SK-N-SH (cell line): ENCODE data around the gene EGFLAM. TPM values are rescaled to one million over a fixed set of nuclear protein-coding genes. Genes with fewer than 3 reads are reported as not detected.

ENCODE experiments used
- CTCF ChIA-PET: fragments of 300-600, 350-600 bp; formaldehyde crosslinking; extraction: SDS; loops from one replicate; lab custom pipeline; 2021; lab: Yijun Ruan, JAX
- POLR2A ChIA-PET: fragments of 350-600 bp; sonication (Branson Sonifier 250); formaldehyde crosslinking; extraction: SDS; loops from one replicate; lab custom pipeline; 2020; ENCODE audit warnings: antibody characterized with exemption, inconsistent platforms; lab: Yijun Ruan, JAX
- DNase-seq: peaks from one replicate; pipeline ENCODE4 v3.0.0; 2012
- H2AFZ ChIP-seq: fragments of 200-600 bp; sonication (generic); 2 replicates; pipeline ENCODE4 v1.8.1; 2016; ENCODE audit warnings: antibody characterized with exemption, mild to moderate bottlenecking, low read depth
- H3F3A ChIP-seq: fragments of 200-600 bp; sonication (generic); replicated peaks from 2 replicates; pipeline ENCODE3; 2016; ENCODE audit warnings: antibody characterized with exemption, mild to moderate bottlenecking; ENCODE audit not compliant: insufficient read depth
- H3K27ac ChIP-seq, 2 experiments: fragments of 200-500 bp in 1 of 2; fragments of 200-600 bp in 1 of 2; sonication (Bioruptor generic) in 1 of 2; sonication (generic), shearing (Covaris generic) in 1 of 2; 2 replicates each; pipeline versions ENCODE4 v1.5.1 to v1.6.1; 2014 to 2016; ENCODE audit warnings: low read depth in 2 of 2, inconsistent platforms in 1 of 2, low read length in 1 of 2, mild to moderate bottlenecking in 1 of 2, mixed read lengths in 1 of 2
- H3K27me3 ChIP-seq: fragments of 200-600 bp; sonication (generic), shearing (Covaris generic); 2 replicates; pipeline ENCODE4 v1.6.1; 2016; ENCODE audit warnings: mixed run types; ENCODE audit not compliant: insufficient read depth
- H3K36me3 ChIP-seq, 2 experiments: fragments of 200-500 bp in 1 of 2; fragments of 200-600 bp in 1 of 2; sonication (Bioruptor generic) in 1 of 2; sonication (generic) in 1 of 2; replicated peaks in 1 of 2; 2 replicates each; pipeline versions ENCODE3 to v1.5.1; 2014 to 2016; ENCODE audit warnings: low read length in 1 of 2, mild to moderate bottlenecking in 1 of 2; ENCODE audit not compliant: insufficient read depth in 2 of 2, control insufficient read depth in 1 of 2
- H3K4me1 ChIP-seq, 2 experiments: fragments of 200-500 bp in 1 of 2; fragments of 200-600 bp in 1 of 2; sonication (Bioruptor generic) in 1 of 2; sonication (generic), shearing (Covaris generic) in 1 of 2; 2 replicates each; pipeline versions ENCODE4 v1.5.1 to v1.6.1; 2014 to 2016; ENCODE audit warnings: low read depth in 1 of 2, low read length in 1 of 2, mixed run types in 1 of 2; ENCODE audit not compliant: insufficient read depth in 2 of 2, control insufficient read depth in 1 of 2
- H3K4me2 ChIP-seq: fragments of 200-600 bp; sonication (generic), shearing (Covaris generic); 2 replicates; pipeline ENCODE4 v1.6.1; 2017; ENCODE audit warnings: mixed run types
- H3K4me3 ChIP-seq, 2 experiments: fragments of 200-500 bp in 1 of 2; fragments of 200-600 bp in 1 of 2; sonication (Bioruptor generic) in 1 of 2; sonication (generic), shearing (Covaris generic) in 1 of 2; 2 replicates each; pipeline versions ENCODE4 v1.5.1 to v1.8.1; 2014 to 2016; ENCODE audit warnings: low read depth in 2 of 2, inconsistent platforms in 1 of 2, low read length in 1 of 2, mild to moderate bottlenecking in 1 of 2, mixed read lengths in 1 of 2, moderate library complexity in 1 of 2
- H3K79me2 ChIP-seq: fragments of 200-600 bp; sonication (generic); 2 replicates; pipeline ENCODE4 v1.8.1; 2017; ENCODE audit warnings: mild to moderate bottlenecking; ENCODE audit not compliant: insufficient read depth
- H3K9ac ChIP-seq: fragments of 200-600 bp; sonication (generic); 2 replicates; pipeline ENCODE4 v1.6.1; 2017; ENCODE audit warnings: mixed run types
- H3K9me2 ChIP-seq: fragments of 200-600 bp; sonication (generic); 2 replicates; pipeline ENCODE4 v1.6.1; 2017; ENCODE audit warnings: mixed run types
- H3K9me3 ChIP-seq: fragments of 200-600 bp; sonication (generic); 2 replicates; pipeline ENCODE4 v1.6.1; 2017; ENCODE audit warnings: mixed run types, mild to moderate bottlenecking, moderate library complexity
- H4K20me1 ChIP-seq: fragments of 200-600 bp; sonication (generic); 2 replicates; pipeline ENCODE4 v1.6.1; 2017; ENCODE audit warnings: mild to moderate bottlenecking, mixed run types; ENCODE audit not compliant: insufficient read depth
- CTCF ChIP-seq: fragments of 200-600 bp; sonication (generic); IDR thresholded peaks from 2 replicates; pipeline ENCODE4 v1.6.1; 2017; ENCODE audit warnings: antibody characterized with exemption, mild to moderate bottlenecking, moderate library complexity
- ELF1 ChIP-seq: IDR thresholded peaks from 2 replicates; pipeline ENCODE4 v1.4.0; 2012
- FOSL2 ChIP-seq: IDR thresholded peaks from 2 replicates; pipeline ENCODE4 v1.4.0; 2012; ENCODE audit warnings: low read depth, mild to moderate bottlenecking, moderate library complexity, borderline replicate concordance
- FOXM1 ChIP-seq: IDR thresholded peaks from 2 replicates; pipeline ENCODE4 v1.4.0; 2012; ENCODE audit warnings: low read depth, mild to moderate bottlenecking
- GABPA ChIP-seq: IDR thresholded peaks from 2 replicates; pipeline ENCODE4 v1.4.0; 2012; ENCODE audit warnings: low read depth, mild to moderate bottlenecking
- GATA2 ChIP-seq: sonication (generic); formaldehyde crosslinking; IDR thresholded peaks from 2 replicates; pipeline ENCODE4 v1.5.0; 2020; ENCODE audit warnings: mild to moderate bottlenecking, missing genetic modification reagents
- IRF3 ChIP-seq: fragments of 150-350 bp; IDR thresholded peaks from 2 replicates; pipeline ENCODE4 v1.6.1; 2016; ENCODE audit warnings: mild to moderate bottlenecking, low read depth, low read length
- JUND ChIP-seq: IDR thresholded peaks from 2 replicates; pipeline ENCODE4 v1.4.0; 2012
- NFIC ChIP-seq: IDR thresholded peaks from 2 replicates; pipeline ENCODE4 v1.4.0; 2012; ENCODE audit warnings: borderline replicate concordance
- NRF1 ChIP-seq: IDR thresholded peaks from 2 replicates; pipeline ENCODE4 v1.6.1; 2012; ENCODE audit warnings: low read depth, mild to moderate bottlenecking, low read length
- PBX3 ChIP-seq: IDR thresholded peaks from 2 replicates; pipeline ENCODE4; 2012
- RAD21 ChIP-seq: IDR thresholded peaks from 2 replicates; pipeline ENCODE4 v1.6.1; 2012; ENCODE audit warnings: mild to moderate bottlenecking, low read length
- RXRA ChIP-seq: IDR thresholded peaks from 2 replicates; pipeline ENCODE4 v1.4.0; 2012; ENCODE audit warnings: low read depth, mild to moderate bottlenecking, borderline replicate concordance
- TAF1 ChIP-seq: IDR thresholded peaks from 2 replicates; pipeline ENCODE4 v1.6.1; 2012; ENCODE audit warnings: low read depth, mild to moderate bottlenecking, low read length, moderate library complexity, borderline replicate concordance
- TCF12 ChIP-seq: IDR thresholded peaks from 2 replicates; pipeline ENCODE4 v1.4.0; 2012
- TEAD4 ChIP-seq: IDR thresholded peaks from 2 replicates; pipeline ENCODE4 v1.4.0; 2012; ENCODE audit warnings: mild to moderate bottlenecking, borderline replicate concordance; ENCODE audit not compliant: insufficient read depth
- USF2 ChIP-seq: fragments of 150-350 bp; IDR thresholded peaks from 2 replicates; pipeline ENCODE4 v1.6.1; 2017; ENCODE audit warnings: antibody characterized with exemption, low read length, low read depth, borderline replicate concordance
- WGBS: methylation state at CpG from one replicate; pipeline ENCODE4 v1.1.6; 2017; ENCODE audit warnings: low lambda C conversion rate; 5-methylcytosine and 5-hydroxymethylcytosine counted together
- polyA plus RNA-seq, 3 experiments: library from polyadenylated mRNA; depleted of rRNA; stranded (reverse); fragments of >200 nt; gene quantifications; 2 replicates each; pipeline ENCODE4 v1.2.3, GENCODE V29; 2012

The EGFLAM gene
- polyA plus RNA-seq, 1 of the 3 experiments (the other 2 are of a cell fraction) = 0.05 TPM

GRCh38 chr5:38267372-38267771 is 9.0 kb downstream of the EGFLAM start:
- 33% methylated on average over 2 of the region's 2 CpGs for WGBS
- no peak overlapping the region for H2AFZ ChIP-seq
- no peak overlapping the region for H3K4me2 ChIP-seq
- CTCF ChIA-PET = interaction anchor here (1.0 to 4.2 kb wide), 6 partner anchors 14 to 543 kb away, joined by 3 to 37 read pairs (median 24); no protein-coding TSS in a partner anchor
- peak; percentile 38 for TF ChIP-seq GATA2 (CRISPR knock-in tag)
- TF ChIP-seq RXRA = no peak
- no peak overlapping the region for H3K9ac ChIP-seq
- no peak overlapping the region for H3K27ac ChIP-seq
- H3K27me3 ChIP-seq = peaks cover 10% of the 10 kb centered on the region; the same call in 1 of the 2 replicates
- no peaks in the 10 kb centered on the region for H3F3A ChIP-seq
- no peaks in the 10 kb centered on the region for H3K9me2 ChIP-seq
- no peak for DNase-seq
- peaks cover 0 to 6% of the 10 kb centered on the region in 2 experiments; a peak in 2 of 4 replicates for H3K4me1 ChIP-seq
- no peaks in the 10 kb centered on the region for H4K20me1 ChIP-seq
- H3K36me3 ChIP-seq = no peaks in the 10 kb centered on the region
- no peaks in the 10 kb centered on the region for H3K9me3 ChIP-seq
- POLR2A ChIA-PET = no interaction called here
- no peak overlapping the region for H3K4me3 ChIP-seq
- no peaks in the 10 kb centered on the region for H3K79me2 ChIP-seq

- no peaks in the 10 kb centered on the region for H3F3A ChIP-seq
- H3K4me3 ChIP-seq = no peak overlapping the region
- ChIA-PET POLR2A (no interaction called here), CTCF (interaction anchor here (0.7 kb wide), 1 partner anchor 8 kb away, joined by 4 read pairs; no protein-coding TSS in a partner anchor)
- no peaks in the 10 kb centered on the region for H4K20me1 ChIP-seq
- H3K36me3 ChIP-seq = no peaks in the 10 kb centered on the region
- TF ChIP-seq CTCF = no peak
- no peak for TF ChIP-seq TEAD4
- no peak for TF ChIP-seq USF2
- no peak for TF ChIP-seq GATA2 (CRISPR knock-in tag)
- TF ChIP-seq RAD21 = no peak
- TF ChIP-seq RXRA = no peak
- no peak for TF ChIP-seq NFIC
- TF ChIP-seq NRF1 = no peak
- TF ChIP-seq JUND = no peak
- no peak for TF ChIP-seq FOXM1
- no peak for TF ChIP-seq FOSL2
- no peak for TF ChIP-seq GABPA
- no peak for TF ChIP-seq PBX3
- no peak for TF ChIP-seq ELF1
- no peak for TF ChIP-seq IRF3
- no peak for TF ChIP-seq TCF12
- no peak for TF ChIP-seq TAF1
- H3K4me1 ChIP-seq = no peaks in the 10 kb centered on the region
- no peaks in the 10 kb centered on the region for H3K27me3 ChIP-seq
- H3K27ac ChIP-seq = no peak overlapping the region
- H2AFZ ChIP-seq = no peak overlapping the region
- H3K79me2 ChIP-seq = no peaks in the 10 kb centered on the region
- H3K9me3 ChIP-seq = peaks cover 10% of the 10 kb centered on the region; the same call in 1 of the 2 replicates
- DNase-seq = no peak
- H3K9ac ChIP-seq = no peak overlapping the region
- 27% methylated on average over 3 of the region's 3 CpGs for WGBS
- H3K9me2 ChIP-seq = no peaks in the 10 kb centered on the region
- H3K4me2 ChIP-seq = no peak overlapping the region
These were observed 15.3 kb downstream of the EGFLAM start for GRCh38 chr5:38273626-38274025.
